Stimulated activated naive CD8-positive, alpha-beta T cell treated with anti-CD3 and anti-CD28 coated beads, Interleukin-15, Interleukin-2, amounts not matched to agents 100 ng/mL and 50 ng/mL, for 24 hours (primary cell): Measurements from ENCODE around the gene IL1RAPL2.

ENCODE experiments used
- H3K27ac Mint-ChIP-seq: one replicate; pipeline ENCODE4 v1.8.0; 2021; ENCODE audit warnings: mild to moderate bottlenecking, mixed read lengths
- H3K27me3 Mint-ChIP-seq: one replicate; pipeline ENCODE4 v1.8.0; 2021; ENCODE audit warnings: mixed read lengths
- H3K36me3 Mint-ChIP-seq: one replicate; pipeline ENCODE4 v1.8.0; 2021; ENCODE audit warnings: low read depth, mixed read lengths
- H3K4me1 Mint-ChIP-seq: one replicate; pipeline ENCODE4 v1.8.0; 2021; ENCODE audit warnings: low read depth, mixed read lengths
- H3K4me3 Mint-ChIP-seq: one replicate; pipeline ENCODE4 v1.8.0; 2021; ENCODE audit warnings: mild to moderate bottlenecking, mixed read lengths
- H3K9me3 Mint-ChIP-seq: one replicate; pipeline ENCODE4 v1.8.0; 2021; ENCODE audit warnings: mixed read lengths

IL1RAPL2 gene

DNA sequence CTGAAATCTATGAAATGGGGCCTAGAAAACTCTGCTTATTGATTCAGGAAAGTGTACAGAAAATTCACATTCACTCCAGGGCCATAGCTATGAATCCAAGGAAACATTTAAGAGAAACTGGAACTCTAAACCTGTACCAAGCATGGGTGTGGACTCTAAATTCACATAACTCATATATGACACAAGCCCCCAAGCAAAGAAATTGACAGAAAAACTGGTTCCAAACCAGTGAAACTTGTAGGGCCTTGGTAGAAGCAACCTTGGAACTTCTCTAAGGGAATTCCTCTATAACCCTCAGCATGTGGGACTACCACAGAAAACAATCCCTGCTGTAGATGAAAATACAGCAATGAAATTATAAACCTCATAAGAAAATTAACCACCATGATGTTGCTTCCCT is 1149.7 kb downstream of the IL1RAPL2 start:
- H3K4me1 Mint-ChIP-seq, result no peaks in the 10 kb centered on the region
- H3K36me3 Mint-ChIP-seq, result no peaks in the 10 kb centered on the region

DNA sequence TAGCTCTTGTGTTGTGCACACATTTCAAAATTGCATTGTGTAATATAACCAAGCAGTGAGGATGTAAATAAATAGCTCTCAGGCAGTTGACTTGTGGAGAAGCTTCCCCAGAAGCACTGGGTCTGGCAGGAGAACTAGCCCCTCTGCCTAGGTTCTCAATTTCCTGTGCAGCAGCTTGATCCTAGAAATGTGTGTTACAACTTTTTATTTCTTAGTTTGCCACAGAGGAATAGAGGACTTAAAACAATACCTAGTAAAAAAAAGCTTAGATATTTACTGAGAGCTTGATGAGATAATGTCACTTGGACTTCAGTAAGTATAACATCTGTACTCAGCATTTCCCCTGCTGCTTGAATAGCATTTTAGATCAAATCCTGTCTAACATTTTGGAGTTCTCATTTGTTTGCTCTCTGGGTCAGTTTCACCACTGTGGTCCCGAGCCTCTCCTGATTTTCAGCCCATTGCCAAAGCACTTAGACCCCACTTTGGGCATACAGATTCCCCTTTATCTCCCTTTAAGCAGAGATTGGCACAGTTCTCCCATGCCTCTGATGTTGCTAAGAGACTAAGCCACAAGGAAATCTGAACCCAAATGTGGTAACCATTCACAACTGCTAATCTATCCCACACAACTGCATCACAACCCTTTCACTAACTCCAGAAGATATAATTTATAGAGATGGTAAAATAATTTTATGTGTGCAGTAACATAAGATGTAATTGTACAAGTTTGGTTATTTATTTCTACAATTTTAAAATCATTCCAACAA is 1158.2 kb downstream of the IL1RAPL2 start:
- Mint-ChIP-seq H3K4me1 (no peaks in the 10 kb centered on the region), H3K36me3 (no peaks in the 10 kb centered on the region), H3K9me3 (no peaks in the 10 kb centered on the region), H3K4me3 (no peak overlapping the region), H3K27ac (no peak overlapping the region), H3K27me3 (no peaks in the 10 kb centered on the region)

More for the DNA sequence above, 1149.7 kb downstream of the IL1RAPL2 start:
- H3K9me3 Mint-ChIP-seq, result no peaks in the 10 kb centered on the region
- H3K27ac Mint-ChIP-seq, result no peak overlapping the region
- H3K4me3 Mint-ChIP-seq, result no peak overlapping the region
- H3K27me3 Mint-ChIP-seq, result no peaks in the 10 kb centered on the region

DNA sequence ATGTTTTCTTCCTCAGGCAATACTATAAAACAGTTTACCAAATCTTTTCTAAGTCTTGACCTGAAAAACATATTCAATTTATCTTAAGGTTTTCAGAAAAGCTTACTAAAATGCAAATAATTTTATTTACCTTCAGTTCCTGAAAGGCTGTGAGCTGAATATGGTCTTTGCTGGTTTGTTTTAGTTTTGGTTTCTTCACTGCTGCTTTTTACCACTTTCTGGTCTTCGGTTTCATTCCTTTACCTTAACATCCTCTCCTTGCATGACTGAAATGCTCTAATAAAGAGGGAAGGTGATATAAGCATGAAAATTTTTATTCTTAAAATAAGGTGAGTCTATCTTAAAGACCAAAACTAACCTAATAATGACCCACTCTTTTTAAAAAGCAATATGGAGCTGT is 1159.2 kb downstream of the IL1RAPL2 start:
- Mint-ChIP-seq H3K27me3 (no peaks in the 10 kb centered on the region), H3K27ac (no peak overlapping the region), H3K4me3 (no peak overlapping the region), H3K36me3 (no peaks in the 10 kb centered on the region), H3K9me3 (no peaks in the 10 kb centered on the region), H3K4me1 (no peaks in the 10 kb centered on the region)

DNA sequence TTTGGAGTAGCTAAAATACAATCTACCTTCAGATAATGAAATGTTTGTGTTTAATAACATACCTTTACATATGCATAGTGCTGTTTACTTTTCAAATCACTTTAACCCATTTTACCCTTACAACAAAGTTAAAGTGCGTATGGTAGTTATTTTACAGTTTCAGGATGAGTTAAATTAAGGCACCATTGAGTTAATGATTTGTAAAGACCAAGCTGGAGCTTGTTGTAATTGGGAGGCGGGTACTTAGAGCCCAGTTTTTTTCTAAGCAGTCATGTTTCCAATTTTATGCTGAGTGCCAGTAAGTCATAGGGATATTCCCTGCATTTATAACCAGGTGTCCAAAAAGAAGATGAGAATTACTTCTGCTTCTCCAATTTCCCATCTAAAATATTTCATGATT is 1172.2 kb downstream of the IL1RAPL2 start:
- Mint-ChIP-seq H3K36me3 (no peaks in the 10 kb centered on the region), H3K4me3 (no peak overlapping the region), H3K4me1 (no peaks in the 10 kb centered on the region), H3K27ac (no peak overlapping the region), H3K27me3 (no peaks in the 10 kb centered on the region), H3K9me3 (peaks cover 6% of the 10 kb centered on the region)

DNA sequence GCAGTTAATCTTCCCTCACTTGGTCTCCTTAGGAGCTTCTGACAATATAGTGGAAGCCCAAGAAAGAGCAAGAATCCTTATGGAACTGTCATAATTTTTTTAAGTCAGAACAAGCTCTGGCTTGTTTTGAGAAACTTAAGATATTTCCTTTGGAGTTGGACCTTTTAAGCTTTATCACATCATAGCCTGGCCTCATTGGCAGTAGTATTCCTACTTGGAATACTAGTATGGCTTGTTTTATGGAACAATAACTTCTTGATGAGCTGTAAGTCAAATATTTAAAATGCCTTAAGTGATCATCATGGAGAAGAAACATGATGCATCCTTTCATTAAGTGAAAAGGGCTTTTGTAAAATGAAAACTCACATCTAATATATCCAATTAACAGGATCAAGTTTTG is 1178.3 kb downstream of the IL1RAPL2 start:
- Mint-ChIP-seq H3K4me1 (no peaks in the 10 kb centered on the region), H3K27me3 (no peaks in the 10 kb centered on the region), H3K27ac (no peak overlapping the region), H3K4me3 (no peak overlapping the region), H3K36me3 (no peaks in the 10 kb centered on the region), H3K9me3 (peaks cover 8% of the 10 kb centered on the region)

DNA sequence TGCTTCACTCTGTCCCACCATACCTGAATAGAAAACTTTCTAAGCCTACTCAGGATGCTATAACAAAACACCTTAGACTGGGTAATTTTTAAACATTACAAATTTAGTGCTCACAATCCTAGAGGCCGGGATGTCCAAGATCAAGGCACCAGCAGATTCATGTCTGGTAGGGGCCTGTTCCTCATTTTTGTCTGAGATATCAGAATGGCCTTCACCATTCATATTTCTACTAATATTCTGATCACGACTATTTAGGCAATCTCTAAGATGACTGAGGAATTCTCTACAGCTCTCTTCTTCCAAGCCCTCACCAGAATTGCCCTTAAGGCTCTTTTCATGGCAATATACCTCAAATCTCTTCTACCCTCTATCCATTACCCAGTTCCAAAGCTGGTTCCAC is 1178.9 kb downstream of the IL1RAPL2 start:
- no peaks in the 10 kb centered on the region for H3K4me1 Mint-ChIP-seq
- H3K9me3 Mint-ChIP-seq, result peaks cover 8% of the 10 kb centered on the region
- no peak overlapping the region for H3K27ac Mint-ChIP-seq
- H3K27me3 Mint-ChIP-seq, result no peaks in the 10 kb centered on the region
- H3K4me3 Mint-ChIP-seq, result no peak overlapping the region
- H3K36me3 Mint-ChIP-seq, result no peaks in the 10 kb centered on the region

DNA sequence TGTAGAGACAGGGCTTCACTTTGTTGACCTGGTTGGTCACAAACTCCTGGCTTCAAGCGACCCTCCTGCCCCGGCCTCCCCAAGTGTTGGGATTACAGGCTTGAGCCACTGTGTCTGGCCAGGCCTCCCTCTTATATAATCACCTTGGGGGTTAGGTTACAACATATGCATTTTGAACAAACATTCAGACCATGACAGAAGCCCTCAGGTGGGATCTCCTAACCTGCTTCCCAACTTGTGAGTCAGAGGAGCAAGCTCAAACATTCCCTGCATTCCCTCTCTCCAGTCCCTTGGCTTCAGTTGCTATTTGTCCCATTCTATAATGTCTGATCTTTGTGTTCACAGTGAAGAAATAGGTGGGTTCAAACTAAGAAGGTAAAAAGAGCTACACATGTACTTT is 1179.9 kb downstream of the IL1RAPL2 start:
- Mint-ChIP-seq H3K36me3 (no peaks in the 10 kb centered on the region), H3K9me3 (peaks cover 8% of the 10 kb centered on the region), H3K4me3 (no peak overlapping the region), H3K27ac (no peak overlapping the region), H3K4me1 (no peaks in the 10 kb centered on the region), H3K27me3 (no peaks in the 10 kb centered on the region)

DNA sequence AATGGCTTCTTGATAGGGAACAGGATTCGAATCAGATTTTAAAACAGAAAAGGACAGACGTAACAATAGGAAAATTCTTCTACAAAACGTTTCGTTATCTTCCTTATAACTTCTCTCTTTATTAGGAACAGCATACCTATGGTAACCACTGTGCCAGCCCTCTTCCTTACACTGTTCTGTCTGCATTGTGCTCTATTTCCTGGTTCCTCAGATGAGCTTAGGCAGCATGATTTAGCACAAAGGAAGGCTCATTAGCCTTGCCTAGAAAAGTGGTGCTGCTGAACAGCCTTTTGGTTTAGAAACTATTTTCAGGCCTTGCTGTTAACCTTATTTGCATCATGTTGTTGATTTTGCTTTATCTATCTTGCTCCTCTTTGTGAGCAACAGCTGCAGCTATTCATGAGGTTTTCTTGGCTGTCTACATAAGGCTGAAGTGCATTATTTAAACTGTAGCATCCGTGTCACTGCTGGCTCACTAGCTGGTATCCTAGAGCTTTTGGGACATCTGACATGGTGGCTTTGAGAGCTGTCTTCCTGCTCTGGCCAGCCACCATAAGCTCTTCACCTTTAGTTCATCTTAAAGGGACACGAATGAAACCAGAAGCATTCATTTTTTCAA is 1186.4 kb downstream of the IL1RAPL2 start:
- Mint-ChIP-seq H3K27ac (no peak overlapping the region), H3K27me3 (no peaks in the 10 kb centered on the region), H3K36me3 (no peaks in the 10 kb centered on the region), H3K4me3 (no peak overlapping the region), H3K4me1 (no peaks in the 10 kb centered on the region), H3K9me3 (peaks cover 5% of the 10 kb centered on the region)

DNA sequence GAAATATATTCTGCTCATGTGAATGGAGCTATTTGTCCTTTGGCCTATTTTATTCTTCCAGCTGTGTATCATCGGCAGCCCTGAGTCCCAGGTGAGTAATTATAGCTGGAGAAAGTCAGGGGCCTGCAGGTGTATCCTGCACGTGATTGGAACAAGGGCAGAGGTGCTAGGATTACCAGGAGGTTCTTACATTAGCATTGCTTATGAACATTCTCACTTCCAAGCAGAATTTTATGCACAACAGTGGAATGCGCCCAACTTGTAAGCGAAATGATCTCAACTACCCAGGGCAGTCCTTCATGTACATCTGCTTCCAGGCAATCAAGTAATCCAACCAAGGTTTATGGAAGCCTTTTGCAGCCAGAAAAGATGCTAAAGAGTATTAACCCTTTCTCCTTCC is 1187.4 kb downstream of the IL1RAPL2 start:
- Mint-ChIP-seq H3K27me3 (no peaks in the 10 kb centered on the region), H3K4me3 (no peak overlapping the region), H3K9me3 (peaks cover 5% of the 10 kb centered on the region), H3K27ac (no peak overlapping the region), H3K4me1 (no peaks in the 10 kb centered on the region), H3K36me3 (no peaks in the 10 kb centered on the region)

DNA sequence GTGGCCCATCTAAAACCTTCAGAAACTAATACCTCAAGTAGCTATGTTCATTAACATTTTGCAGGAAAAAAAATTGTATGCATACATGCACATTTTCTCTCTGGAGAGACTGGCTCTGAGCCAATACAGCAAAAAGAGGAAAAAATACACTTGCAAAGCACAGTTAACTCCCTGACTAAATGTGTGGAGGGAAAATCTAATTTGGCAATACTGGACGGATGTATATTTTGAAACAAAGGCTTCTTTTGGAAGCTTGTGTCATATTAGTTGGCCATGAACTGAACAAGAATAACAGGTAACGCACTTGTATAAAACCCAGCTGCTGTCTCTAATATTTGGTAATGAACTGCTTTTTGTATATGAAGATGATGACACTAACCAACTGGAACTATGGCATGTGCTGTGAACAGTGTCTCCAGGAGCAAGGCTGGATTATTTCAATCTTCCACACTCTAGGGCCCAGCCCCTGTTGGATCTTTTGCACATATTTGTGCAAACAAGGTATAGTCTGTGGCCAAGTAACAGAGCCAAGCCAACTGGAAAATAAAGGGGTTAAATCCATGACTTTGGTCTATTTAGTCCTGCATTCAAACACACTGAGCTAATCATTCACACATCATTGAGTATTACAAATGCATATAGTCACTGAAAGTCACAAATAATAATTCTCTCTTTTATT is 1188.4 kb downstream of the IL1RAPL2 start:
- Mint-ChIP-seq H3K27me3 (no peaks in the 10 kb centered on the region), H3K4me1 (no peaks in the 10 kb centered on the region), H3K9me3 (peaks cover 5% of the 10 kb centered on the region), H3K4me3 (no peak overlapping the region), H3K36me3 (no peaks in the 10 kb centered on the region), H3K27ac (no peak overlapping the region)

DNA sequence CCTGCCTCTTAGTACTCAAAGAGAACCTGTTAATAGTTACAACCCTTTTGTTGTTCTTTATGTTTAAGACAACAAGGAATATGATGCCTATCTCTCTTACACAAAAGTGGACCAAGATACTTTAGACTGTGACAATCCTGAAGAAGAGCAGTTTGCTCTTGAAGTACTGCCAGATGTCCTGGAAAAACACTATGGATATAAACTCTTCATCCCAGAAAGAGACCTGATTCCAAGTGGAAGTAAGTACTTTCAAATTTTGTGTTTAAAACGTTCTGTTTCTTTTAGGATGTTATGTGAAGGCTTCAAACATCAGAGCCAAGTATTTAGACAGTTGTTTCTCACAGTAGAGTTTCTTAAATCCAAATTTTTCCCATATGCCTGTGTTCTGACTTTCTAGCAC is 1189.1 kb downstream of the IL1RAPL2 start:
- Mint-ChIP-seq H3K36me3 (no peaks in the 10 kb centered on the region), H3K27me3 (no peaks in the 10 kb centered on the region), H3K27ac (no peak overlapping the region), H3K4me3 (no peak overlapping the region), H3K9me3 (peaks cover 5% of the 10 kb centered on the region), H3K4me1 (no peaks in the 10 kb centered on the region)

DNA sequence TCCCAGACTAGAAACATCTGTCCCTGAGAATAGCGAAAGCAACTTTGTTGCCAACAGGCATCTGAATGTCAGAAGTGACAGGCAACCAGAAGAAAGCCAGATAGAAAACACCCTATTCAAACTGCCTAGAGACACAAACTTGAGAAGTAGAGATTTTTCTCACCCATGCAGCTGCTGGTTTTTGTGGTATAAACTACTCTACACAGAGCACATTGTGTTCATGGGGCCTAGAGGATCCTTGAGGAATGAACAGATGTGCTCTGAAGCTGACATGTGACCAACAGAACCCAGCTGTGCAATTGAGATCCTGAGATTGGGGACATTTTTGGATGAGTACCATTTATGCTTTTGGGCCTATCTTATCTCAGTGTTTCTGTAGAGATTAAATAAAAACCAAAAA is 1192.8 kb downstream of the IL1RAPL2 start:
- no peaks in the 10 kb centered on the region for H3K27me3 Mint-ChIP-seq
- no peaks in the 10 kb centered on the region for H3K4me1 Mint-ChIP-seq
- H3K4me3 Mint-ChIP-seq, result no peak overlapping the region
- no peak overlapping the region for H3K27ac Mint-ChIP-seq
- H3K36me3 Mint-ChIP-seq, result no peaks in the 10 kb centered on the region
- peaks cover 5% of the 10 kb centered on the region for H3K9me3 Mint-ChIP-seq

DNA sequence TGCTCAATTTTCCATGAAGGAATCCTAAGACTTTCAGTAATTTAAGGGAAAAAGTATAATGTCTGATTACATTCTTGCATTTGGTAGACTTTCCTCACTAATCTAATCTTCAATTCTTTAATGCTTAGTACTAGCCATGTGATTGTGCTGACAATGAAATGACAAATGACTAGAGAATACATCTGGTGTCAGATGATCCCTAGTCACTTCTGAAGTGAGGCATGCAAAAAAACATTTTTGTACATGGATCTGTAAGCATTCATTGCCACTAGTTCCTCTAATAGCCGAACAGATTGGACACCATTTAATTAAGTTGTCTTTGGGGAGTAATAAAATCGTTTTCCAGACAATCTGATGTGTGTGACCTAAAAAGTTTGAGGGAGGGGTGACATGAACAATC is 1193.6 kb downstream of the IL1RAPL2 start:
- H3K36me3 Mint-ChIP-seq, result no peaks in the 10 kb centered on the region
- no peaks in the 10 kb centered on the region for H3K27me3 Mint-ChIP-seq
- no peak overlapping the region for H3K4me3 Mint-ChIP-seq
- no peaks in the 10 kb centered on the region for H3K4me1 Mint-ChIP-seq
- H3K9me3 Mint-ChIP-seq, result peaks cover 5% of the 10 kb centered on the region
- H3K27ac Mint-ChIP-seq, result no peak overlapping the region

DNA sequence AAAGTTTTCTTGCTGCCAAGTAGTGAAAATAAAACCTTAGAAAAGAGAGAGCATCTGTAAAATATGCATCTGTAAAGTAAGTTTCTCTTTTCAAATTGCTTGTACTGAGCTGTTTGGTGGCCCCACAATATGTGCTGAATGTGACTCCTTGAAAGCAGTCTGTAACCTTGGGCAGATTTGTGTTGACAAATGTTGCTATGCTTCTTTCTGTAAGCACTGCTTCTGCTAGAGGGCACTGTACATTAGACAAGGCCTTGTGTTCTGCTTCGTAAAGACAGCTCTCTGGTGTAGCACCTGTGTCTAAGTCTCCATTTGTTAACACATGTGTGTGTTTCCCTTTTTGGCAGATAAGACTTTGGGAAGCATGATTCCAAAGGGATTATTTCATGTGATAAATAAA is 1199.7 kb downstream of the IL1RAPL2 start:
- Mint-ChIP-seq H3K27ac (no peak overlapping the region), H3K4me1 (no peaks in the 10 kb centered on the region), H3K27me3 (no peaks in the 10 kb centered on the region), H3K36me3 (no peaks in the 10 kb centered on the region), H3K9me3 (no peaks in the 10 kb centered on the region), H3K4me3 (no peak overlapping the region)

DNA sequence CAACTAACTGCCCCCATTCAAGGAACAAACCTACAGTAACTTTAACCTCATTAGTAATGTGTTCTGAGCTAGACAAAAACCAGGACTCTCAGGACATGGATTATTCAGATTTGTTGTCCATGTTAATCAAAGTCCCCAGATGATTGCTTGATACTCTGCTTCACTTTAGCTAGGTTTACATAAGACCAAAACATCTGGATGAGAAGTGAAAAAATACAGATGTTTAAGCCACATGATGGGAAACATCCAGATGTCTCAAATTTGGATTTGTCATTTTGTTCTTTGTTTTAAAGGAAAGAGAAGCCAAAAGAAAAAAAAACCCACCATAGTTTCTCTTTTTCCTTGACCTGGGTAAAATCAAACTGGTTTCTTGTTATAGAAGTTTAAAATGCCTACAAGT is 1207.8 kb downstream of the IL1RAPL2 start:
- H3K9me3 Mint-ChIP-seq, result no peaks in the 10 kb centered on the region
- no peaks in the 10 kb centered on the region for H3K4me1 Mint-ChIP-seq
- H3K4me3 Mint-ChIP-seq, result no peak overlapping the region
- no peaks in the 10 kb centered on the region for H3K27me3 Mint-ChIP-seq
- H3K27ac Mint-ChIP-seq, result no peak overlapping the region
- H3K36me3 Mint-ChIP-seq, result no peaks in the 10 kb centered on the region
